GM21528 (cell line): Measurements from ENCODE around the gene CTDP1.

ENCODE experiments used
- ATAC-seq: cut with Tn5 transposase; IDR thresholded peaks from one replicate; pipeline ENCODE4 v1.9.1; 2021; ENCODE audit warnings: mild to moderate bottlenecking, moderate library complexity; ENCODE audit not compliant: unreplicated experiment, low FRiP score

Gene CTDP1

DNA sequence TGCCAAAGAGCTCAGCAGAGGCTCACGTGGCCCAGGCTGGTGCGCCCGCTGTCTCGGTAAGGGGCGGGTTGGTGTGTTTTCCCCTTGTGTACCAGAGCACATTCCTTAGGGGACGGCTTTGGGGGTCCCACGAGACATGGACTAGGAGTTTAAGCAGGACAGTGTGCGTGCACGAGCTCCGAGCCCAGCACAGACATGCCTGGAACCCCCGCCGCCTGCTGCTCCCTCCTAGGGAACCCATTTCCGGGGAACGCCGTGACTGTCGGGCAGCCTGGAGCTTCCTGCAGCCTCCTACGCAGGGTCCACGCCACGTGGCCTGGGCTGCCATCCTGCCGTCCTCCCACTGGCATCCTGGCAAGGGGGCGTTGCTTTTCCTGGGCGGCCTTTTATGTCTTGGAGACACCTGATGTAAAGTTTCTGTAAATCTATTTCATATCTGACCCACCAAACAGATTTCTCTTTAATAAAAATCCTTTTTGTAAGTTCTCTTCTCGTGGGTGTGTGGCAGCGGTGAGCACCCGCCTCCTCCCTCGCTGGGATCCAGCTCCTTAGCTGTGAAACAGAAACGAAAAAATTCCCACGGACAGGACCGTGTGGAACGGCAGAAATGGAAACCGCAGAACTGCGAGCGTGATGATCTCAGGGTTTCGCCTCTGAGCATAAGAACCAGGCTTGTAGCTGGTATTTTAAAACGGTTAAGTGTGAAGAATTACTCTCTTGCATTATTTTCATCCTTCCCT is 74.6 kb downstream of the CTDP1 start:
- ATAC-seq, result no peak

- no peak for ATAC-seq
Measured at GRCh38 chr18:79754831-79755351, 75.3 kb downstream of the CTDP1 start.

- no peak for ATAC-seq
Measured at GRCh38 chr18:79755496-79756142, 76.0 kb downstream of the CTDP1 start.

GRCh38 chr18:79756143-79756500 is 76.5 kb downstream of the CTDP1 start:
- no peak for ATAC-seq

DNA sequence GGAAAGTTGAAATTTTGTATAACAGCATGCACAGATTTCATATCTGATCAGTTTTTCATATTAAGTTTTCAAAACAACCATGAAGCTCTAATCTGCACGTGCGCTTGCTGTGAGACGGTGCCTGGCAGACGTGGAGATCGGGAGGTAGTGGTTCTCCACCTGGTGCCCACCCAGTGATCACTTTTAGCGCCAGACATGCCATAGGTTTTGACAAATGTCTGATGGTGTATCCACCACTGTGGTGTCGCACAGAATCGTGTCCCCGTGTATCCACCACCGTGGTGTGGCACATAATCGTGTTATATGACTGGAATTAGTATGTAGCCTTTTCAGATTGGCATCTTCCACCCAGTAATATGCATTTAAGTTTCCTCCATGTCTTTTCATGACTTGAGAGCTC is 77.2 kb downstream of the CTDP1 start:
- ATAC-seq, result no peak

- ATAC-seq, result no peak
Measured at GRCh38 chr18:79760348-79760747, 80.7 kb downstream of the CTDP1 start.

GRCh38 chr18:79760881-79761280 is 81.3 kb downstream of the CTDP1 start:
- no peak for ATAC-seq

DNA sequence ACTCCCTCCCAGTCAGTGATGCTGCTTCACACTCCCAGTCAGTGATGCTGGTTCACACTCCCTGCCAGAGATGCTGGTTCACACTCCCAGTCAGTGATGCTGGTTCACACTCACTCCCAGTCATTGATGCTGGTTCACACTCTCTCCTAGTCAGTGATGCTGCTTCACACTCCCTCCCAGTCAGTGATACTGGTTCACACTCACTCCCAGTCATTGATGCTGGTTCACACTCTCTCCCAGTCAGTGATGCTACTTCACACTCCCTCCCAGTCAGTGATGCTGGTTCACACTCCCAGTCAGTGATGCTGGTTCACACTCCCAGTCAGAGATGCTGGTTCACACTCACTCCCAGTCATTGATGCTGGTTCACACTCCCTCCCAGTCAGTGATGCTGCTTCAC is 83.8 kb downstream of the CTDP1 start:
- ATAC-seq, result no peak

DNA sequence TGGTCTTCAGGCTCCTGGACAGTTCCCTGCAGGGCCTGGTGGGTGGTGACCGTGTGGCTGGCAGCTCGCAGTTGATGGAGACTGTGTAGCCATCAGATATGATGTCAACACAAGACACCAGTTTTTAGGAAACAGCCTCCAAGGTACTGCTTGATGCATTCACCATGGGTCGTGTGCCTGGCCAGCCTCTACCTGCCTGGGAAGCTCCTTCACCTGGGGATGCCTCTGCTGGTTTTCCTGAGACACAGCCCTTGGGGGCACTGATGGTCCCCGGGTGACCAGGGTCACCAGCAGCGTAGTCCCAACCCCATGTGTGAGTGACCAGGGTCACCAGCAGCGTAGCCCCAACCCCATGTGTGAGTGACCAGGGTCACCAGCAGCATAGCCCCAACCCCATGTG is 84.5 kb downstream of the CTDP1 start:
- ATAC-seq, result no peak

DNA sequence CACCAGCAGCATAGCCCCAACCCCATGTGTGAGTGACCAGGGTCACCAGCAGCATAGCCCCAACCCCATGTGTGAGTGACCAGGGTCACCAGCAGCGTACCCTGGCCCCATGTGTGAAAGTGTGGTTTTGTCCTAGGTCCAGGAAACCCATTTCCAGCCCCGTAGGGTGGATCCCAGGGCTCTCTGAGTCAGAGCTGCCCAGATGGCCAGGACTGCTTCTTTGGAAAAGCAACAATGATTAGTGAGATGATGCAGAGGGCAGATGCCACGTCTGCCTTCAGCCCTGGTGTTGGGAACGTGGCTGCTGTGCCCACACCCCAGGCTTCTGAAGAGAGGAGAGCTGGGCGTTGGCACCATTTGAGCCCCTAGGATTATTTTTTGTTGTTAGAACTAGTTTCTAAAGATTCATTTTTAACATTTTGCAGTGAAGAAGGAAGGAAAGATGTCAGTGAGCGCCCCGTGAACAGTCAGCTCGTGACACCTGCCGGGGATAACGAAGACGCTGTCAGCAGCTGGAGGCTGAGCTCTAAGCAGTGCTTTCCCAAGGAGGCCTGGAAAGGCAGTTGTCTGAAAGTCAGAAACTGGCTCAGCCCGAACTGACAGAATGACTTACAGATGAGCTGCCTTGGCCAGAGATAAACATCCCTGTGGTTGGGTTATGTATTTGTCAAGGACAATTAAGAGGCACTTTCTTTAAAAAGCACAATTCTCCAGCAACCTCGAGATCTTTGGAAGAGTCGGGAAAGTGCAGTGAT is 86.1 kb downstream of the CTDP1 start:
- ATAC-seq, result no peak

- no peak for ATAC-seq
Measured at GRCh38 chr18:79766308-79766707, 86.7 kb downstream of the CTDP1 start.

DNA sequence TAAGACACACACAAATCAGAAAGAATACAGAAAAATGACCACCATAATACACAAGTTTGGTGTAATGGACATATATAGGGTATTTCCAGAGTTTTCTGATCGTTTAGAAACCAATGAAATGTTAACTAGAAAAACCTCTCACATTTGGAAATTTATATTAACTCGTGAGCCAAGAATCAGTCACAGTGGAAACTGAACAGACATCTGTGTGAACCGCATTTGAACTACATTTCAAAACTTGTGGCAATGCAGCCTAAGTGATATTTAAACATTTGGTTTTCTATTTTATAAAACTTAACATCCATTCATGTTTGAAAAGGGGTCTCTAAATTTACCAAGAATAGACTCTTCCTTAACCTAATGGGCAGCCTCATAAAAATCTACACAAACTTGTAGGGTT is 89.1 kb downstream of the CTDP1 start:
- no peak for ATAC-seq

GRCh38 chr18:79769698-79770500 is 90.3 kb downstream of the CTDP1 start:
- no peak for ATAC-seq

GRCh38 chr18:79770501-79770815 is 90.9 kb downstream of the CTDP1 start:
- ATAC-seq, result no peak

- ATAC-seq, result no peak
Measured at GRCh38 chr18:79770826-79771225, 91.2 kb downstream of the CTDP1 start.

GRCh38 chr18:79771446-79772107 is 92.0 kb downstream of the CTDP1 start:
- ATAC-seq, result no peak

- ATAC-seq, result no peak
Measured at GRCh38 chr18:79772108-79772864, 92.7 kb downstream of the CTDP1 start.

DNA sequence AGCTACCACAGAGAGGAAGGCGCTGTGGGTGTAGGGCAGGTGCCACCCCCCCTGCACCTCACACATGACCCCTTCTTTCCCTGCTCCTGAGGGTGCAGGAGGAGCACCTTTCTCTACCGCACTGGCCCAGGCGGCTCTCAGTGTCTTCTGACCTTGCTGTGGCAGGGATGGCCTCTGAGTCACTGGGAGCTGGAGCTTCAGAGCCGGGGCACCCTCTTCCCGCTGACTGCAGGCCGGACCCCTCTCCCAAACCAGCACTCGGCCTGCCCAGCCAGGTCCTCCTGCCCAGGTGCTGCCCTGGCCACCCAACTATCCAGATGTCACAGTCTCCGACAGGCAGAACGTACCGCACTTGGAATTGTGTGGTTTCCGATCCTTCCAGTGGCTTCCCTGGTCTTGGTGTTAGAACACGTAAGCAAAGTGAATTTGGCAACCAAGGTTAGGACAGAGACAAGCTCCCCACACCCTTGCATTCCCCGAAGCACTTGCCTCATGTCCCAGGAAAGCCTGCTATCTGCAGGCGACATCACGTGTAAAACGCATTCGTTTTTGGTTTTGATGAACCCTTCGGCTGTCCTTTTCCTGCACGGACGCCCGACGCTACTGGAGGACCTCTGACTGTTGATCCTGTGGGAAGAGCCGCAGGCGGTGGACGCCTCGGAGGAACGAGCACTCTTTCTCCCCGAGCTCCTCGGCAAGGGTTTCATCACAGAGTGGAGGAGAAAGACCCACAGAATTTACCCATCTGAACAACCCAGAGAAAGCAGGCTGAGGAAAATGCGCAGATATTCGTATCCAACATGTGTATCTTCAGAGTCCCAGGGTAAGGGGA is 93.5 kb downstream of the CTDP1 start:
- ATAC-seq, result no peak

- ATAC-seq, result no peak
Measured at GRCh38 chr18:79774111-79774510, 94.5 kb downstream of the CTDP1 start.
